Choroid plexus epithelial cell (primary cell): ENCODE results near the gene C4orf36.

Experiments used
- DNase-seq: peaks from one replicate; pipeline ENCODE4 v3.0.0-alpha.2; 2010; ENCODE audit warnings: low read depth
- H3K4me3 ChIP-seq: 2 replicates; pipeline ENCODE4 v1.5.1; 2011; ENCODE audit warnings: low read depth, mild to moderate bottlenecking, control low read depth, low read length, moderate library complexity
- CTCF ChIP-seq: conservative IDR thresholded peaks from 2 replicates; pipeline ENCODE4 v1.5.1; 2011; ENCODE audit warnings: low read depth, mild to moderate bottlenecking, control low read depth, inconsistent platforms, low read length, moderate library complexity

Gene C4orf36

GRCh38 chr4:86935566-86935852 lies 43.3 kb upstream of the C4orf36 start:
- TF ChIP-seq CTCF = no peak
- DNase-seq = no peak
- peak overlapping the region; percentile 82 for H3K4me3 ChIP-seq

- H3K4me3 ChIP-seq = peak within 1 kb of the TSS; percentile 82
- DNase-seq = peak; percentile 89
- no peak for TF ChIP-seq CTCF
Measured at GRCh38 chr4:86934771-86935565, 42.7 kb upstream of the C4orf36 start, which contains the start of gene AFF1. AFF1 (plus strand) TSS chr4:86935011; CDS start chr4:86948534, 13,523 bp downstream.

- peak; percentile 26 for DNase-seq
- no peak for TF ChIP-seq CTCF
- peak overlapping the region; percentile 82 for H3K4me3 ChIP-seq
Measured at GRCh38 chr4:86934147-86934770, 42.0 kb upstream of the C4orf36 start.

GRCh38 chr4:86928400-86929255 lies 36.4 kb upstream of the C4orf36 start:
- DNase-seq = no peak
- no peak overlapping the region for H3K4me3 ChIP-seq
- TF ChIP-seq CTCF = no peak

- no peak for TF ChIP-seq CTCF
- H3K4me3 ChIP-seq = no peak overlapping the region
- DNase-seq = peak; percentile 99
Measured at GRCh38 chr4:86927843-86928395, 35.7 kb upstream of the C4orf36 start.

- no peak for TF ChIP-seq CTCF
- peak; percentile 58 for DNase-seq
- no peak overlapping the region for H3K4me3 ChIP-seq
Measured at GRCh38 chr4:86926435-86927086, 34.3 kb upstream of the C4orf36 start.
